HG03196 (cell line): ENCODE results near the gene APOD.

Experiments
- ATAC-seq: cut with Tn5 transposase; IDR thresholded peaks from one replicate; pipeline ENCODE4 v1.9.1; 2021; ENCODE audit not compliant: unreplicated experiment

Gene APOD

GRCh38 chr3:195587824-195588223 lies 4.1 kb upstream of the APOD start:
- no peak for ATAC-seq

GRCh38 chr3:195587406-195587805 lies 3.7 kb upstream of the APOD start:
- no peak for ATAC-seq

GRCh38 chr3:195584543-195584870 lies 767 bp upstream of the APOD start:
- ATAC-seq = no peak

- no peak for ATAC-seq
These were observed 793 bp downstream of the APOD start for GRCh38 chr3:195582947-195583346.

GRCh38 chr3:195580744-195581443 lies 2.8 kb downstream of the APOD start:
- ATAC-seq = no peak

GRCh38 chr3:195579281-195579680 lies 4.5 kb downstream of the APOD start:
- ATAC-seq = no peak

GRCh38 chr3:195578565-195578964 lies 5.2 kb downstream of the APOD start:
- no peak for ATAC-seq

- ATAC-seq = no peak
These were observed 6.0 kb downstream of the APOD start for GRCh38 chr3:195577645-195578177.

GRCh38 chr3:195574497-195575304 lies 9.0 kb downstream of the APOD start:
- no peak for ATAC-seq

- ATAC-seq = no peak
These were observed 9.9 kb downstream of the APOD start for GRCh38 chr3:195573611-195574496.

GRCh38 chr3:195571361-195571760 lies 12.4 kb downstream of the APOD start:
- no peak for ATAC-seq

- no peak for ATAC-seq
These were observed 12.8 kb downstream of the APOD start for GRCh38 chr3:195570912-195571311.

GRCh38 chr3:195570344-195570743 lies 13.4 kb downstream of the APOD start:
- ATAC-seq = no peak

GRCh38 chr3:195568630-195569029 lies 15.1 kb downstream of the APOD start:
- ATAC-seq = no peak

GRCh38 chr3:195566797-195567196 lies 16.9 kb downstream of the APOD start:
- ATAC-seq = no peak

GRCh38 chr3:195565716-195566115 lies 18.0 kb downstream of the APOD start:
- no peak for ATAC-seq

GRCh38 chr3:195563317-195563716 lies 20.4 kb downstream of the APOD start:
- no peak for ATAC-seq

GRCh38 chr3:195559723-195560409 lies 23.9 kb downstream of the APOD start:
- no peak for ATAC-seq

GRCh38 chr3:195558602-195559001 lies 25.1 kb downstream of the APOD start:
- no peak for ATAC-seq

- ATAC-seq = no peak
These were observed 26.4 kb downstream of the APOD start for GRCh38 chr3:195557322-195557721.

- ATAC-seq = no peak
These were observed 27.4 kb downstream of the APOD start for GRCh38 chr3:195556390-195556789.
